HEK293T (cell line): ENCODE measurements around the gene TFEB.

Source experiments
- CTCF ChIA-PET: fragments of 350-600 bp; formaldehyde crosslinking; extraction: SDS; loops from one replicate; lab custom pipeline; 2021; ENCODE audit warnings: antibody characterized with exemption, inconsistent platforms; lab: Yijun Ruan, JAX
- POLR2A ChIA-PET: fragments of 350-600 bp; formaldehyde crosslinking; extraction: SDS; loops from one replicate; lab custom pipeline; 2020; ENCODE audit warnings: antibody characterized with exemption, inconsistent platforms; lab: Yijun Ruan, JAX
- DNase-seq: peaks from one replicate; pipeline ENCODE4 v3.0.0; 2012; ENCODE audit warnings: mixed read lengths; ENCODE audit errors: extremely low spot score
- ARNT ChIP-seq: fragments of 450-650 bp; IDR thresholded peaks from 2 replicates; pipeline ENCODE4 v1.6.1; 2017; ENCODE audit warnings: mild to moderate bottlenecking
- BHLHE40 ChIP-seq: fragments of 450-650 bp; IDR thresholded peaks from 2 replicates; pipeline ENCODE4 v1.6.1; 2016; ENCODE audit warnings: mild to moderate bottlenecking, moderate library complexity, borderline replicate concordance
- CTBP1 ChIP-seq: fragments of 450-650 bp; IDR thresholded peaks from 2 replicates; pipeline ENCODE4 v1.6.1; 2016; ENCODE audit warnings: borderline replicate concordance
- ELF4 ChIP-seq: fragments of 450-650 bp; IDR thresholded peaks from 2 replicates; pipeline ENCODE4 v1.6.1; 2017; ENCODE audit warnings: antibody characterized with exemption
- FOXA1 ChIP-seq: fragments of 450-650 bp; IDR thresholded peaks from 2 replicates; pipeline ENCODE4 v1.6.1; 2016; ENCODE audit warnings: mild to moderate bottlenecking
- FOXK2 ChIP-seq: fragments of 450-650 bp; IDR thresholded peaks from 2 replicates; pipeline ENCODE4 v1.6.1; 2016; ENCODE audit warnings: mild to moderate bottlenecking
- FOXM1 ChIP-seq: fragments of 450-650 bp; IDR thresholded peaks from 2 replicates; pipeline ENCODE4 v1.6.1; 2017; ENCODE audit warnings: mild to moderate bottlenecking, borderline replicate concordance
- HDGF ChIP-seq: fragments of 450-650 bp; IDR thresholded peaks from 2 replicates; pipeline ENCODE4 v1.6.1; 2017; ENCODE audit warnings: antibody characterized with exemption, borderline replicate concordance
- L3MBTL2 ChIP-seq: fragments of 450-650 bp; conservative IDR thresholded peaks from 2 replicates; pipeline ENCODE4 v1.6.1; 2016; ENCODE audit warnings: mild to moderate bottlenecking
- LEF1 ChIP-seq: fragments of 450-650 bp; IDR thresholded peaks from 2 replicates; pipeline ENCODE4 v1.6.1; 2017; ENCODE audit warnings: mild to moderate bottlenecking, borderline replicate concordance
- NFRKB ChIP-seq: fragments of 450-650 bp; IDR thresholded peaks from 2 replicates; pipeline ENCODE4 v1.6.1; 2016; ENCODE audit warnings: mild to moderate bottlenecking, moderate library complexity
- SP1 ChIP-seq: fragments of 450-650 bp; IDR thresholded peaks from 2 replicates; pipeline ENCODE4 v1.6.1; 2017
- SUZ12 ChIP-seq: fragments of 450-650 bp; IDR thresholded peaks from 2 replicates; pipeline ENCODE4 v1.6.1; 2016; ENCODE audit warnings: mild to moderate bottlenecking
- TARDBP ChIP-seq: fragments of 450-650 bp; IDR thresholded peaks from 2 replicates; pipeline ENCODE4 v1.6.1; 2016
- ZNF384 ChIP-seq: fragments of 450-650 bp; IDR thresholded peaks from 2 replicates; pipeline ENCODE4 v1.6.1; 2016
- TF ChIP-seq, protein P1 (sequence below): fragments of 450-650 bp; IDR thresholded peaks from 2 replicates; pipeline ENCODE4 v1.6.1; 2016

The TFEB gene

GRCh38 chr6:41696788-41697187 is 38.6 kb downstream of the TFEB start:
- CTCF ChIA-PET, result no interaction called here
- POLR2A ChIA-PET, result no interaction called here
- no peak for DNase-seq

GRCh38 chr6:41695825-41696224 is 39.6 kb downstream of the TFEB start:
- TF ChIP-seq TARDBP (no peak), ARNT (no peak), NFRKB (no peak)
- no peak for DNase-seq
- POLR2A ChIA-PET, result no interaction called here
- CTCF ChIA-PET, result interaction anchor here (1.1 to 2.2 kb wide), 3 partner anchors 11 to 21 kb away, joined by 3 to 7 read pairs (median 4); no protein-coding TSS in a partner anchor

More at GRCh38 chr6:41696788-41697187, 38.6 kb downstream of the TFEB start:
- TF ChIP-seq FOXM1 (no peak), TARDBP (no peak), HDGF (no peak), BHLHE40 (no peak)

GRCh38 chr6:41694815-41695526 is 40.4 kb downstream of the TFEB start:
- ChIA-PET POLR2A (no interaction called here), CTCF (interaction anchor here (1.1 to 2.2 kb wide), 4 partner anchors 10 to 22 kb away, joined by 3 to 7 read pairs (median 4); no protein-coding TSS in a partner anchor)

DNA sequence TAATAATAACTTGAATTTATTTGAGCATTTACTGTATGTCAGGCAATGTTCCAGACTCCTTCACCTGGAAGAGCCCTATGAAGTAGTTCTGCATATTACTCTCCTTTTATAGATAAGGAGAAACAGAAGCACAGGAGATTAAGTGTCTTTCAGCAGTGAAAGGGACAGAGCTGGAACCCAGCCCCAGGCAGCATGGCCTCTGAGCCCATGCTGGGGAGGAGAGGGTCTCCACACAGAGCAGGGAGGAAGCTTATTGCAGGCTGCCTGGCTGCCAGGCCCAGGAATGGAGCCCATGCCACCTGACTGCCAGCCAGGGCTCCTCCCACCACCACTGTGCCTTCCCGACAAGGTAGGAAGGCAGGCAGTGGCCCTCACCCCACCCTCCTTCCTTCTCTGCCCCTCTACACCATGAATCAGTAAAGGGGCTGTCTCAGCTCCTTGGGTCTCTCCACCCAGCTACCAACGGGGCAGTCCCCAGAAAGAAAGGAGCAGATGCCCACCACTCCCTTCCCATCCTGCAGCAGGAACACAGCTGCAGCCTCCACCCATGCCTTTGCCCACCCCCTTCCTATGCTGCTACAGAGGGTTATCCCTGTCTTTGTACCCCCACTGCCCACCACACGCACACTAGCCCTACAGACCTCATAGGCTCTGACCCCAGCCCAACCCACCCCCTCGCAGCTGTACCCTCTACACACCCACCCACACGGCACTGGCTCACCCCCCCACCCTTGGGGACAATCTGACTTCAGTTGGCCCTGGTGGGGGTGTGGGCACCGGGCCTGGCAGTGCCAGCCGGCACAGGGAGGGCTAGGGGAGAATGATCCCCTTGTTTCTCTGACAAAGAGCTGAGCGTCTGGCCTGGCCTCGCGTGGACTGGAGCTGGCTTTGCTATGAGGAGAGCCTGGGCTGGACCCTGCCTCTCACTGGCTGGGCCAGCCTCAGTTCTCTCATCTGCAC is 41.8 kb downstream of the TFEB start:
- TF ChIP-seq SUZ12 (no peak), ELF4 (no peak), SP1 (no peak), TARDBP (no peak), FOXM1 (no peak), CTBP1 (no peak), FOXA1 (no peak), HDGF (no peak), FOXK2 (no peak)
- POLR2A ChIA-PET, result no interaction called here
- CTCF ChIA-PET, result interaction anchor here (0.9 to 1.9 kb wide), 2 partner anchors 12 to 326 kb away, joined by 3 to 5 read pairs; no protein-coding TSS in a partner anchor
- no peak for DNase-seq

More at GRCh38 chr6:41694815-41695526, 40.4 kb downstream of the TFEB start:
- DNase-seq, result no peak
- TF ChIP-seq SP1 (no peak), ARNT (no peak), CTBP1 (no peak), HDGF (no peak), L3MBTL2 (no peak), FOXK2 (no peak), FOXA1 (no peak), BHLHE40 (no peak), FOXM1 (no peak), LEF1 (no peak), ELF4 (no peak), SUZ12 (no peak), ZNF384 (no peak)
- TF ChIP-seq, protein P1, sequence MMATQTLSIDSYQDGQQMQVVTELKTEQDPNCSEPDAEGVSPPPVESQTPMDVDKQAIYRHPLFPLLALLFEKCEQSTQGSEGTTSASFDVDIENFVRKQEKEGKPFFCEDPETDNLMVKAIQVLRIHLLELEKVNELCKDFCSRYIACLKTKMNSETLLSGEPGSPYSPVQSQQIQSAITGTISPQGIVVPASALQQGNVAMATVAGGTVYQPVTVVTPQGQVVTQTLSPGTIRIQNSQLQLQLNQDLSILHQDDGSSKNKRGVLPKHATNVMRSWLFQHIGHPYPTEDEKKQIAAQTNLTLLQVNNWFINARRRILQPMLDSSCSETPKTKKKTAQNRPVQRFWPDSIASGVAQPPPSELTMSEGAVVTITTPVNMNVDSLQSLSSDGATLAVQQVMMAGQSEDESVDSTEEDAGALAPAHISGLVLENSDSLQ, result no peak

- DNase-seq, result no peak
- ChIA-PET POLR2A (no interaction called here), CTCF (interaction anchor here (0.7 to 1.3 kb wide), 3 partner anchors 9 to 325 kb away, joined by 3 to 5 read pairs (median 3); no protein-coding TSS in a partner anchor)
- no peak for TF ChIP-seq L3MBTL2
- TF ChIP-seq, protein P1, result no peak
- TF ChIP-seq ELF4, result no peak
- no peak for TF ChIP-seq TARDBP
- TF ChIP-seq HDGF, result no peak
- no peak for TF ChIP-seq FOXK2
- TF ChIP-seq FOXA1, result no peak
- TF ChIP-seq ZNF384, result no peak
- no peak for TF ChIP-seq CTBP1
- TF ChIP-seq ARNT, result no peak
- TF ChIP-seq BHLHE40, result no peak
- no peak for TF ChIP-seq NFRKB
- no peak for TF ChIP-seq LEF1
- no peak for TF ChIP-seq FOXM1
- TF ChIP-seq SP1, result no peak
- TF ChIP-seq SUZ12, result no peak
These were observed 42.7 kb downstream of the TFEB start for GRCh38 chr6:41692730-41693129.

DNA sequence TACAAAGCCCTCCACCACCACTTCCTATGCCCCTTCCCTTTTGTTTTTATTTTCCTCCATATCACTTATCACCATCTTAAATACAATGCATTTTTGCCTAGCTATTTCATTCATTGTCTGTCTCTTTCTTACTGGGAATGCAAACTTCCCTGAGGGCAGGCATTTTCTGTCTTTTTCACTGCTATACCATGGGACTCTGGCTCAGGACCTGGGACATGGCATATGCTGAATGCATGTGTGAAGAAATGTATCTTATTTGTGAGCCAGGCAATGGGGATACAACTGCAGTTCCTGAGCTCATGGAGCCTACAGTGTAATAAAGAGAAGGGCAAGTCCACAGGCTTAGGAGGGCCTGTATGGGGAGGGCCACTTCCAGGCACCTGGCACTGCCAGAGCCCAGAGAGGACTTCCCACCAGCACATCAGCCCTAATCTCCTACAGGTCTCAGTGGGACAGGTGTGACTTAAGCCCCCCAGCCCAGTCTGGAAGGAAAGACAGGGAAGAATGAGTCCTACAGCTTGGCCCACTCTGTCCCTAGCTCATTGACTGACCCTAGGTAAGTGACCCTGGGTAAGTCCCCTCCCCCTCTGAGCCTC is 43.2 kb downstream of the TFEB start:
- ChIA-PET CTCF (interaction anchor here (0.7 to 1.3 kb wide), 2 partner anchors 9 to 45 kb away, joined by 3 to 5 read pairs; no protein-coding TSS in a partner anchor), POLR2A (no interaction called here)
- no peak for DNase-seq
- no peak for TF ChIP-seq ARNT
- TF ChIP-seq FOXM1, result no peak
- no peak for TF ChIP-seq CTBP1
- no peak for TF ChIP-seq FOXA1
- TF ChIP-seq, protein P1, result no peak
- no peak for TF ChIP-seq L3MBTL2
- no peak for TF ChIP-seq NFRKB
- no peak for TF ChIP-seq FOXK2
- TF ChIP-seq LEF1, result no peak
- TF ChIP-seq ZNF384, result no peak
- TF ChIP-seq BHLHE40, result no peak
- TF ChIP-seq TARDBP, result no peak
- no peak for TF ChIP-seq HDGF
- no peak for TF ChIP-seq SUZ12
- no peak for TF ChIP-seq ELF4
